HCT116 (cell line): ENCODE results near the gene RNU7-1. TPM values are rescaled to one million over a fixed set of nuclear protein-coding genes. Genes with fewer than 3 reads are reported as not detected.

Experiments used
- ATAC-seq: fragments of 200-7000 bp; cut with Tn5 transposase; 2 replicates; pipeline ENCODE4 v1.9.1; 2020; ENCODE audit warnings: mild to moderate bottlenecking, moderate library complexity
- BruUV-seq: library from RNA; stranded (reverse); fragments of 400-500 nt; replicated peaks from 2 replicates; lab custom pipeline; 2021; lab: Mats Ljungman, UMichigan
- CTCF ChIA-PET: fragments of 300-600 bp; sonication (Branson Sonifier 250); formaldehyde crosslinking; loops from one replicate; lab custom pipeline; 2021; ENCODE audit warnings: antibody characterized with exemption; lab: Charles Lee
- POLR2A ChIA-PET: fragments of 300-600, 350-600 bp; sonication (Branson Sonifier 250); formaldehyde crosslinking; loops from one replicate; lab custom pipeline; 2021; ENCODE audit warnings: antibody characterized with exemption; lab: Charles Lee
- RAD21 ChIA-PET, 2 experiments: fragments of 300-600 bp; sonication (Branson Sonifier 250); formaldehyde crosslinking; loops; one replicate each; lab custom pipeline; 2023; ENCODE audit warnings: low total read pairs in 2 of 2; ENCODE audit not compliant: uncharacterized antibody in 2 of 2, unreplicated experiment in 2 of 2, low non-redundant PET in 1 of 2; lab: Charles Lee
- DNase-seq: peaks from one replicate; pipeline ENCODE4 v3.0.0-alpha.2; 2010; ENCODE audit warnings: low read depth, low spot score
- H2AFZ ChIP-seq: fragments of 200-600 bp; shearing (Covaris generic), sonication (generic); 2 replicates; pipeline ENCODE4 v1.6.1; 2017; ENCODE audit warnings: low read depth, mixed run types, mixed read lengths, antibody characterized with exemption, low read length; ENCODE audit not compliant: poor library complexity, severe bottlenecking
- H3K27ac ChIP-seq: 2 replicates; pipeline ENCODE4 v1.5.1; 2012; ENCODE audit warnings: low read depth, low read length
- H3K27me3 ChIP-seq: fragments of 200-600 bp; sonication (generic); 2 replicates; pipeline ENCODE4 v1.6.1; 2016; ENCODE audit warnings: mixed run types, low read length, mixed read lengths; ENCODE audit not compliant: insufficient read depth
- H3K36me3 ChIP-seq, 2 experiments: fragments of 200-500 bp in 1 of 2; fragments of 200-600 bp in 1 of 2; sonication (Bioruptor generic) in 1 of 2; sonication (generic) in 1 of 2; 2 replicates each; pipeline versions ENCODE4 v1.5.1 to v1.6.1; 2014 to 2016; ENCODE audit warnings: low read length in 2 of 2, inconsistent platforms in 1 of 2, mixed read lengths in 1 of 2, mixed run types in 1 of 2; ENCODE audit not compliant: insufficient read depth in 2 of 2, control insufficient read depth in 1 of 2
- H3K4me1 ChIP-seq, 2 experiments: fragments of 200-600 bp in 1 of 2; sonication (generic) in 1 of 2; 2 replicates each; pipeline versions ENCODE4 v1.5.1 to v1.6.1; 2012 to 2017; ENCODE audit warnings: low read length in 2 of 2, inconsistent platforms in 1 of 2, mild to moderate bottlenecking in 1 of 2, mixed read lengths in 1 of 2, mixed run types in 1 of 2, moderate library complexity in 1 of 2; ENCODE audit not compliant: insufficient read depth in 2 of 2, control insufficient read depth in 1 of 2
- H3K4me2 ChIP-seq: fragments of 200-600 bp; sonication (generic); 2 replicates; pipeline ENCODE4 v1.6.1; 2017; ENCODE audit warnings: mixed run types, low read length, mixed read lengths
- H3K4me3 ChIP-seq, 2 experiments: fragments of 200-600 bp in 1 of 2; sonication (generic) in 1 of 2; replicated peaks in 1 of 2; 2 replicates each; pipeline ENCODE4 v1.5.1; 2011 to 2016; ENCODE audit warnings: low read length in 2 of 2, control low read depth in 1 of 2, low read depth in 1 of 2, mild to moderate bottlenecking in 1 of 2, mixed read lengths in 1 of 2, mixed run types in 1 of 2
- H3K79me2 ChIP-seq: fragments of 200-600 bp; sonication (generic); 2 replicates; pipeline ENCODE4 v1.6.1; 2017; ENCODE audit warnings: mild to moderate bottlenecking, mixed run types, low read length, moderate library complexity, mixed read lengths; ENCODE audit not compliant: insufficient read depth
- H3K9ac ChIP-seq: fragments of 200-600 bp; sonication (generic); 2 replicates; pipeline ENCODE4 v1.6.1; 2016; ENCODE audit warnings: low read length, mixed read lengths
- H3K9me2 ChIP-seq: fragments of 200-600 bp; sonication (generic), shearing (Covaris generic); 2 replicates; pipeline ENCODE4 v1.6.1; 2017; ENCODE audit warnings: mixed run types, mild to moderate bottlenecking, moderate library complexity; ENCODE audit not compliant: insufficient read depth
- H3K9me3 ChIP-seq, 2 experiments: fragments of 200-500 bp in 1 of 2; fragments of 200-600 bp in 1 of 2; sonication (Bioruptor generic) in 1 of 2; sonication (generic) in 1 of 2; 2 replicates each; pipeline ENCODE4 v1.6.1; 2014 to 2017; ENCODE audit warnings: low read length in 2 of 2, mixed read lengths in 2 of 2, inconsistent platforms in 1 of 2, low read depth in 1 of 2, mild to moderate bottlenecking in 1 of 2, mixed run types in 1 of 2, moderate library complexity in 1 of 2; ENCODE audit not compliant: control insufficient read depth in 1 of 2, insufficient read depth in 1 of 2
- H4K20me1 ChIP-seq: fragments of 200-600 bp; sonication (generic), shearing (Covaris generic); 2 replicates; pipeline ENCODE4 v1.6.1; 2017; ENCODE audit warnings: mixed run types, mild to moderate bottlenecking, moderate library complexity; ENCODE audit not compliant: insufficient read depth
- CBX3 ChIP-seq: IDR thresholded peaks from 2 replicates; pipeline ENCODE4 v1.6.1; 2012; ENCODE audit warnings: low read depth
- EGR1 ChIP-seq: IDR thresholded peaks from 2 replicates; pipeline ENCODE4 v1.6.1; 2012; ENCODE audit warnings: low read depth
- ELF1 ChIP-seq: IDR thresholded peaks from 2 replicates; pipeline ENCODE4 v1.6.1; 2012; ENCODE audit warnings: low read depth, borderline replicate concordance
- FOSL1 ChIP-seq: IDR thresholded peaks from 2 replicates; pipeline ENCODE4 v1.6.1; 2012; ENCODE audit warnings: low read depth
- JUND ChIP-seq: IDR thresholded peaks from 2 replicates; pipeline ENCODE4 v1.6.1; 2012
- POLR2A ChIP-seq: IDR thresholded peaks from 2 replicates; pipeline ENCODE4 v1.7.0; 2011; ENCODE audit warnings: borderline replicate concordance; ENCODE audit not compliant: insufficient read depth, insufficient read length; ENCODE audit errors: extremely low read depth
- POLR2AphosphoS5 ChIP-seq: IDR thresholded peaks from 2 replicates; pipeline ENCODE4 v1.6.1; 2011; ENCODE audit warnings: mild to moderate bottlenecking, low read depth, low read length, moderate library complexity
- SIN3A ChIP-seq: IDR thresholded peaks from 2 replicates; pipeline ENCODE4 v1.6.1; 2012; ENCODE audit warnings: low read depth
- SP1 ChIP-seq: IDR thresholded peaks from 2 replicates; pipeline ENCODE4 v1.6.1; 2012; ENCODE audit warnings: low read depth
- YY1 ChIP-seq: IDR thresholded peaks from 2 replicates; pipeline ENCODE4 v1.6.1; 2011; ENCODE audit warnings: low read length, low read depth, moderate library complexity, mild to moderate bottlenecking; ENCODE audit not compliant: insufficient replicate concordance; ENCODE audit errors: extremely low read depth
- ZFX ChIP-seq: fragments of 450-650 bp; IDR thresholded peaks from 2 replicates; pipeline ENCODE4 v1.6.1; 2017
- intact Hi-C: fragments of 100-400 bp; cut with micrococcal nuclease; formaldehyde crosslinking; loops from 2 replicates; pipeline ENCODE4 v1.10.0; 2022
- total RNA-seq: library from RNA; stranded (reverse); gene quantifications from one replicate; pipeline ENCODE4 v1.2.1, GENCODE V29; 2021; ENCODE audit not compliant: unreplicated experiment
- TF ChIP-seq, protein P1 (sequence below), 3 experiments: fragments of 200-600 bp in 1 of 3; sonication (generic) in 1 of 3; IDR thresholded peaks in 2 of 3; conservative IDR thresholded peaks in 1 of 3; 2 replicates each; pipeline ENCODE4 v1.5.1; 2012 to 2017; ENCODE audit warnings: low read depth in 2 of 3, low read length in 2 of 3, antibody characterized with exemption in 1 of 3, borderline replicate concordance in 1 of 3, control low read depth in 1 of 3, mild to moderate bottlenecking in 1 of 3, mixed read lengths in 1 of 3, mixed run types in 1 of 3, moderate library complexity in 1 of 3; ENCODE audit not compliant: insufficient read depth in 1 of 3
- TF ChIP-seq, protein P2 (sequence below): IDR thresholded peaks from 2 replicates; pipeline ENCODE4 v1.6.1; 2012
- TF ChIP-seq, protein P3 (sequence below): IDR thresholded peaks from 2 replicates; pipeline ENCODE4 v1.6.1; 2012; ENCODE audit warnings: low read depth

The RNU7-1 gene
- total RNA-seq, 1 experiment from 2014 or later, result not detected

DNA sequence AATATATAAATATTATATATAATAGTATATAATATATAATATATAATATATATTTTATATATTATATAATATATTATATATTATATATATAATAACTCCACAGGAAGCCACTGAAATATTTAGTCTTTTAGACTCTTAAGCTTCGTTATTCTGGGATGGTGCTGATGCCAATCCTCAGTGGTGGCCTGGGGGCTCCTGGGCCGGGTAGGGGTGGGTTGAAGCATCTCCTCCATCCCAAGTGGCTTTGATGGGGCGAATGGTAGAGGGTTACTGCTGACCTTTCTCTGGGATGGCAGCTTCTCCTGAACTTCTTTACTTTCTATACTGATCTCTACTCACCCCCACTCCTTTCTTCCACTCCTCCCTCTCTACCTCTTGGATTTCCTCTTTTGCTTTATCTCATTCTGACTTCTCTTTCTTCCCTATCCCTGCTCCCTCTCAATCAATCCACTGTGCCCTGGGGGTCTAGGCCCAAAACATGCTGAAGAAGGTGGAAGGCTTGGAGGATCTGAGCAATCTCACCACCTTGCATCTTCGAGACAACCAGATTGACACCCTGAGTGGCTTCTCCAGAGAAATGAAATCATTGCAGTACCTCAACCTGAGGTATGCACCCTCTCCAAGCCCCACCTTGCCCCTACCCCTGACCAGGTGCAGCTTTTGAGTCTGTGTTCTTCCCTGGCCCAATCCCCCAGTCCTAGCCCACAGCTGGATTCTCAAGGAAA, 34.0 kb upstream of the RNU7-1 start:
- BruUV-seq, result no TSS peak
- CTCF ChIA-PET, result no interaction called here

More for the DNA sequence above, 34.0 kb upstream of the RNU7-1 start:
- H3K9me2 ChIP-seq, result no peaks in the 10 kb centered on the region
- ATAC-seq, result no peak
- no peak overlapping the region for H3K4me2 ChIP-seq
- no peaks in the 10 kb centered on the region for H3K9me3 ChIP-seq
- RAD21 ChIA-PET, result no interaction called here
- intact Hi-C loops, result no loop called here
- no peak overlapping the region for H2AFZ ChIP-seq
- H4K20me1 ChIP-seq, result no peaks in the 10 kb centered on the region
- H3K4me1 ChIP-seq, result peaks cover 8 to 20% of the 10 kb centered on the region in 2 experiments
- H3K27me3 ChIP-seq, result no peaks in the 10 kb centered on the region
- H3K36me3 ChIP-seq, result no peaks in the 10 kb centered on the region
- H3K4me3 ChIP-seq, result no peak overlapping the region
- H3K27ac ChIP-seq, result no peak overlapping the region
- TF ChIP-seq, protein P1, sequence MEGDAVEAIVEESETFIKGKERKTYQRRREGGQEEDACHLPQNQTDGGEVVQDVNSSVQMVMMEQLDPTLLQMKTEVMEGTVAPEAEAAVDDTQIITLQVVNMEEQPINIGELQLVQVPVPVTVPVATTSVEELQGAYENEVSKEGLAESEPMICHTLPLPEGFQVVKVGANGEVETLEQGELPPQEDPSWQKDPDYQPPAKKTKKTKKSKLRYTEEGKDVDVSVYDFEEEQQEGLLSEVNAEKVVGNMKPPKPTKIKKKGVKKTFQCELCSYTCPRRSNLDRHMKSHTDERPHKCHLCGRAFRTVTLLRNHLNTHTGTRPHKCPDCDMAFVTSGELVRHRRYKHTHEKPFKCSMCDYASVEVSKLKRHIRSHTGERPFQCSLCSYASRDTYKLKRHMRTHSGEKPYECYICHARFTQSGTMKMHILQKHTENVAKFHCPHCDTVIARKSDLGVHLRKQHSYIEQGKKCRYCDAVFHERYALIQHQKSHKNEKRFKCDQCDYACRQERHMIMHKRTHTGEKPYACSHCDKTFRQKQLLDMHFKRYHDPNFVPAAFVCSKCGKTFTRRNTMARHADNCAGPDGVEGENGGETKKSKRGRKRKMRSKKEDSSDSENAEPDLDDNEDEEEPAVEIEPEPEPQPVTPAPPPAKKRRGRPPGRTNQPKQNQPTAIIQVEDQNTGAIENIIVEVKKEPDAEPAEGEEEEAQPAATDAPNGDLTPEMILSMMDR (IDR thresholded peaks at IDR 0.05 in 2 of 3, conservative IDR thresholded peaks at IDR 0.05 in 1 of 3; ENCODE audit: borderline replicate concordance in 1 of 3, insufficient read depth in 1 of 3, low read depth in 2 of 3, low read length in 2 of 3), result no peak
- no peak for TF ChIP-seq POLR2AphosphoS5
- TF ChIP-seq FOSL1, result no peak
- TF ChIP-seq ELF1, result no peak
- TF ChIP-seq, protein P2, sequence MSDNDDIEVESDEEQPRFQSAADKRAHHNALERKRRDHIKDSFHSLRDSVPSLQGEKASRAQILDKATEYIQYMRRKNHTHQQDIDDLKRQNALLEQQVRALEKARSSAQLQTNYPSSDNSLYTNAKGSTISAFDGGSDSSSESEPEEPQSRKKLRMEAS, result no peak
- TF ChIP-seq, protein P3, sequence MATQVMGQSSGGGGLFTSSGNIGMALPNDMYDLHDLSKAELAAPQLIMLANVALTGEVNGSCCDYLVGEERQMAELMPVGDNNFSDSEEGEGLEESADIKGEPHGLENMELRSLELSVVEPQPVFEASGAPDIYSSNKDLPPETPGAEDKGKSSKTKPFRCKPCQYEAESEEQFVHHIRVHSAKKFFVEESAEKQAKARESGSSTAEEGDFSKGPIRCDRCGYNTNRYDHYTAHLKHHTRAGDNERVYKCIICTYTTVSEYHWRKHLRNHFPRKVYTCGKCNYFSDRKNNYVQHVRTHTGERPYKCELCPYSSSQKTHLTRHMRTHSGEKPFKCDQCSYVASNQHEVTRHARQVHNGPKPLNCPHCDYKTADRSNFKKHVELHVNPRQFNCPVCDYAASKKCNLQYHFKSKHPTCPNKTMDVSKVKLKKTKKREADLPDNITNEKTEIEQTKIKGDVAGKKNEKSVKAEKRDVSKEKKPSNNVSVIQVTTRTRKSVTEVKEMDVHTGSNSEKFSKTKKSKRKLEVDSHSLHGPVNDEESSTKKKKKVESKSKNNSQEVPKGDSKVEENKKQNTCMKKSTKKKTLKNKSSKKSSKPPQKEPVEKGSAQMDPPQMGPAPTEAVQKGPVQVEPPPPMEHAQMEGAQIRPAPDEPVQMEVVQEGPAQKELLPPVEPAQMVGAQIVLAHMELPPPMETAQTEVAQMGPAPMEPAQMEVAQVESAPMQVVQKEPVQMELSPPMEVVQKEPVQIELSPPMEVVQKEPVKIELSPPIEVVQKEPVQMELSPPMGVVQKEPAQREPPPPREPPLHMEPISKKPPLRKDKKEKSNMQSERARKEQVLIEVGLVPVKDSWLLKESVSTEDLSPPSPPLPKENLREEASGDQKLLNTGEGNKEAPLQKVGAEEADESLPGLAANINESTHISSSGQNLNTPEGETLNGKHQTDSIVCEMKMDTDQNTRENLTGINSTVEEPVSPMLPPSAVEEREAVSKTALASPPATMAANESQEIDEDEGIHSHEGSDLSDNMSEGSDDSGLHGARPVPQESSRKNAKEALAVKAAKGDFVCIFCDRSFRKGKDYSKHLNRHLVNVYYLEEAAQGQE, result no peak
- no peak for TF ChIP-seq CBX3
- TF ChIP-seq ZFX, result no peak
- TF ChIP-seq SP1, result no peak
- no peak for TF ChIP-seq JUND
- TF ChIP-seq YY1, result no peak
- TF ChIP-seq EGR1, result no peak
- no peak for TF ChIP-seq POLR2A
- no peak for TF ChIP-seq SIN3A
- TF ChIP-seq, all 23 proteins: peak for 0
- Histone ChIP-seq H3K79me2 (no peaks in the 10 kb centered on the region), H3K9ac (no peak overlapping the region)
- POLR2A ChIA-PET, result interaction anchor here (3.1 kb wide), 1 partner anchor 34 kb away, joined by 16 read pairs; the partner anchor contains the start of genes C12orf57 and RNU7-1
- no peak for DNase-seq
